Activated CD4-positive, alpha-beta T cell treated with anti-CD3 and anti-CD28 coated beads, Interleukin-2, amount 50 U/mL, for 16 hours (primary cell): ENCODE results near the gene TUBG2.

ENCODE experiments used
- DNase-seq: peaks from one replicate; pipeline ENCODE4 v3.0.0-alpha.2; 2020

The TUBG2 gene

DNA sequence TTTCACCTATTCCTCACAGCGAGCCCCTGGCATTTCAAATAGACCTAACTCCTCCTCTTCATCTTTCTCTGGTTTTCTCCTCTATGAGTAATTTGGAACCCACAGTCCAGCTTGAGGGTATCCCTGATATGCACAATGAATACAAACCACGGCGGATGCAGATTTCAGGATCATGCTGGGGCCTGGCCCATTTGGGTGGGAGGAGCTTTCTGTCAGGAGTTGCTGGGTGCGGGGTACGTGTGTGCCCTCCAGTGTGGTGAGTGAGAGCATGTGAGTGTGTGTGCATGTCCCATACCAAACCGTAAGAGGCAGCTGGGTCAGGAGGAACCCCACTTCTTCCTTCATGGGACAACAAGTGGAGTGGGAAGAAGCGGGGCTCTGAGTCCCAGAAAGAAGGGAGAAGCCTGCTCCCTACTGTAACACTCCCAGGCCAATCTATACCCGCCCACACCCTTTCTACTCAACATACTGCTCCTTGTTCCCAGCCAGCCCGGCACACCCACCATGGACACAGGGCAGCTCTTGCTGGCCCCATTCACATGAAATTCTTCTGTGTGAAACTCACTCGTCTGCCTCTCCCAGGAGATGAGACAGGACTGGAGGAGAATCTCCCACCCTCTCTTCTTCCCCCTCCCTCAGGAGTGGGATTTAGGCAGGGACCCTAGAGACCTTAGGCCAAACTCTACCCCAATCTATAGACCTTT is 41.7 kb downstream of the TUBG2 start:
- DNase-seq = no peak

DNA sequence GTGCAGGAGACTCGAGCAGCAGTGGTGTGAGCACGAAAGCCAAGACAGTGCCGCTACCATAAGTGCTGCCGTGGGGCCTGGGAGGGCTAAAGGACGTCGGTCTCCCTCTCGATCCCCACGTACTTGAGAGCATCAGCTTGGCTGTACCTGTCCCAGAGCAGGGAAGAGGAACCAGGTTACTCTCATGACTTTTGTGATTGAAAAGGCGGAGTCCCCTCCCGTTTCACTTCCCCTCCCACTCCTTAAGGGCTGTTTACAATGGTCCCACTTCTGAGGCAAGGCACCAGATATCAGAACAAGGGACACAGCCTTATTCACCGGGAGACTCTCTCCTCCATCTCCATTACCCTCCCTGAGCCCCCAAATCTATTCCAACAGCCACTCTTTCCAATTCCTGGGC is 43.4 kb downstream of the TUBG2 start:
- DNase-seq = no peak

DNA sequence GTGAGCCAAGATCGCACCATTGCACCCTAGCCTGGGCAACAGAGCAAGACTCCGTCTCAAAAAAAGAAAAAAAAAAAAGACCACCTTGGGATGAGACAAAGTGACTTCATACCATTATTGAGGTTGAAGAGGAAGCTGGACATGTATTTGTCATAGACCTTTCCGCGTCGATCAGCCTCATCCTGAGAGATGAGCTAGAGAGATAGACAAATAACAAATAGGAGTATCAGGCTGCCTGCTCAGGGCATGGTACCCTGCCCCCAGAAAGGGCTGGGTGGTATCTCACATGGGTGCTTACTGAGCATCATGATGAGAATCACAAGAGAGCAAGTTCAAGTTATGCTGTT is 45.4 kb downstream of the TUBG2 start:
- peak; percentile 68 for DNase-seq

- peak; percentile 94 for DNase-seq
Observed at GRCh38 chr17:42704837-42705494, 45.9 kb downstream of the TUBG2 start.

GRCh38 chr17:42706732-42707131 is 47.6 kb downstream of the TUBG2 start:
- DNase-seq = peak; percentile 93

GRCh38 chr17:42708588-42708987 is 49.5 kb downstream of the TUBG2 start:
- DNase-seq = no peak

DNA sequence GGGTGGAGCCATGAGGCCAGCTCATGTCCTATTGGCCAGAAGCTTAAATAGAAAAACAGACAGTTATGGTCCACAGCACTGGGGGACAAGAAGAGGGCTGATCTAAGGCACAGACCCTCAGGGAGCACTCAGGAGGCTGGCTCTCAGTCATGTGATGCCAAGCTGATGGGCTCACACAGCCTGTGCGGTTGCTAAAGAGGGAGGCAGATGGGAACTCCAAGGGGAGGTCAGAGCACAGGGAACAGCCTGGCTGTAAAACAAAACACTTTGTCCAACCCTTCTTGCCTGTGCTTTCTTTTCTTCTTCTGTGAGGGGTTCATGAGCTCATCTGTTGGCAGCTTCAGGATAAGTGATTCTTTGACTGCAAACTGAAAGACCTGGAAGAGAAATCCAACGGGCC is 50.5 kb downstream of the TUBG2 start:
- DNase-seq = no peak
